HEK293 (cell line): ENCODE measurements around the gene PLK1.
"Not testable (repeated sequence)": the region's sequence is repeated elsewhere in the genome, so short reads cannot be mapped to it uniquely, and the experiment has no call there.

Experiments used
- CTCF ChIA-PET: fragments of 350-600 bp; formaldehyde crosslinking; extraction: SDS; loops from one replicate; lab custom pipeline; 2021; ENCODE audit warnings: antibody characterized with exemption; lab: Yijun Ruan, JAX
- POLR2A ChIA-PET: fragments of 300-600 bp; formaldehyde crosslinking; extraction: SDS; loops from one replicate; lab custom pipeline; 2020; ENCODE audit warnings: antibody characterized with exemption, inconsistent platforms; lab: Yijun Ruan, JAX
- H3K27ac ChIP-seq: fragments of 200-500 bp; sonication (Bioruptor generic); 2 replicates; pipeline ENCODE4 v1.5.1; 2014; ENCODE audit warnings: low read depth, low read length, control low read depth, inconsistent platforms; ENCODE audit errors: extremely low read depth
- H3K36me3 ChIP-seq, 2 experiments: fragments of 200-500 bp in 1 of 2; sonication (Bioruptor generic) in 1 of 2; 1 replicate in 1 of 2; 2 replicates in 1 of 2; pipeline ENCODE4 v1.5.1; 2014 to 2017; ENCODE audit warnings: inconsistent platforms in 2 of 2, low read length in 2 of 2; ENCODE audit not compliant: control insufficient read depth in 2 of 2, insufficient read depth in 1 of 2
- H3K4me1 ChIP-seq: fragments of 200-500 bp; sonication (Bioruptor generic); 2 replicates; pipeline ENCODE4 v1.5.1; 2014; ENCODE audit warnings: mild to moderate bottlenecking, low read length, inconsistent platforms; ENCODE audit not compliant: control insufficient read depth, insufficient read depth
- H3K4me3 ChIP-seq: 2 replicates; pipeline ENCODE4 v1.5.1; 2011; ENCODE audit warnings: low read depth, mild to moderate bottlenecking, control low read depth, low read length, moderate library complexity
- H3K9me3 ChIP-seq: fragments of 200-500 bp; sonication (Bioruptor generic); 2 replicates; pipeline ENCODE4 v1.5.1; 2014; ENCODE audit warnings: low read depth, low read length, inconsistent platforms; ENCODE audit not compliant: control insufficient read depth, insufficient read depth
- BCL11B ChIP-seq: fragments of 450-650 bp; formaldehyde crosslinking; IDR thresholded peaks from 2 replicates; pipeline ENCODE4 v1.5.1; 2016; ENCODE audit warnings: low read depth, missing biosample characterization, missing genetic modification characterization
- HOXD13 ChIP-seq: sonication (generic); formaldehyde crosslinking; IDR thresholded peaks from 2 replicates; pipeline ENCODE4 v1.8.0; 2022; ENCODE audit warnings: missing genetic modification reagents, borderline replicate concordance
- KLF1 ChIP-seq: fragments of 450-650 bp; formaldehyde crosslinking; IDR thresholded peaks from 2 replicates; pipeline ENCODE4 v1.5.1; 2016; ENCODE audit warnings: missing biosample characterization, missing genetic modification characterization
- KLF8 ChIP-seq: fragments of 450-650 bp; formaldehyde crosslinking; IDR thresholded peaks from 2 replicates; pipeline ENCODE4 v1.5.1; 2016; ENCODE audit warnings: missing biosample characterization, missing genetic modification characterization
- SP2 ChIP-seq: fragments of 450-650 bp; formaldehyde crosslinking; IDR thresholded peaks from 2 replicates; pipeline ENCODE4 v1.5.1; 2016; ENCODE audit warnings: missing biosample characterization, missing genetic modification characterization
- TRIM28 ChIP-seq: IDR thresholded peaks from 2 replicates; pipeline ENCODE4 v1.6.1; 2011; ENCODE audit warnings: low read length, control low read depth, borderline replicate concordance
- ZFHX2 ChIP-seq: fragments of 450-650 bp; formaldehyde crosslinking; conservative IDR thresholded peaks from 2 replicates; pipeline ENCODE4 v1.5.1; 2016; ENCODE audit warnings: missing biosample characterization, missing genetic modification characterization
- ZFP37 ChIP-seq: fragments of 450-650 bp; formaldehyde crosslinking; IDR thresholded peaks from 2 replicates; pipeline ENCODE4 v1.5.1; 2016; ENCODE audit warnings: missing biosample characterization, missing genetic modification characterization
- ZNF146 ChIP-seq: fragments of 450-650 bp; formaldehyde crosslinking; IDR thresholded peaks from 2 replicates; pipeline ENCODE4 v1.5.1; 2016; ENCODE audit warnings: missing biosample characterization, missing genetic modification characterization
- ZNF221 ChIP-seq: fragments of 450-650 bp; formaldehyde crosslinking; IDR thresholded peaks from 2 replicates; pipeline ENCODE4 v1.5.1; 2017; ENCODE audit warnings: missing biosample characterization, missing genetic modification characterization, borderline replicate concordance
- ZNF23 ChIP-seq: fragments of 450-650 bp; formaldehyde crosslinking; IDR thresholded peaks from 2 replicates; pipeline ENCODE4 v1.5.1; 2016; ENCODE audit warnings: missing biosample characterization, missing genetic modification characterization, borderline replicate concordance
- ZNF302 ChIP-seq: fragments of 450-650 bp; formaldehyde crosslinking; IDR thresholded peaks from 2 replicates; pipeline ENCODE4 v1.5.1; 2016; ENCODE audit warnings: missing biosample characterization, missing genetic modification characterization, low read depth
- ZNF350 ChIP-seq: fragments of 450-650 bp; formaldehyde crosslinking; IDR thresholded peaks from 2 replicates; pipeline ENCODE4 v1.5.0; 2017; ENCODE audit warnings: missing biosample characterization, mild to moderate bottlenecking, missing genetic modification characterization
- ZNF366 ChIP-seq: fragments of 450-650 bp; formaldehyde crosslinking; conservative IDR thresholded peaks from 2 replicates; pipeline ENCODE4 v1.5.1; 2016; ENCODE audit warnings: missing biosample characterization, missing genetic modification characterization
- ZNF513 ChIP-seq: fragments of 450-650 bp; IDR thresholded peaks from 2 replicates; pipeline ENCODE4 v1.5.1; 2018; ENCODE audit warnings: missing biosample characterization, missing genetic modification characterization
- ZNF518A ChIP-seq: fragments of 450-650 bp; formaldehyde crosslinking; conservative IDR thresholded peaks from 2 replicates; pipeline ENCODE4 v1.5.1; 2016; ENCODE audit warnings: low read depth, missing biosample characterization, missing genetic modification characterization
- ZNF549 ChIP-seq: fragments of 450-650 bp; IDR thresholded peaks from 2 replicates; pipeline ENCODE4 v1.5.1; 2018; ENCODE audit warnings: missing biosample characterization, missing genetic modification characterization, mild to moderate bottlenecking, inconsistent platforms, moderate library complexity
- ZNF621 ChIP-seq: fragments of 450-650 bp; formaldehyde crosslinking; IDR thresholded peaks from 2 replicates; pipeline ENCODE4 v1.5.1; 2017; ENCODE audit warnings: missing biosample characterization, missing genetic modification characterization
- ZNF670 ChIP-seq: fragments of 450-650 bp; formaldehyde crosslinking; IDR thresholded peaks from 2 replicates; pipeline ENCODE4 v1.5.1; 2016; ENCODE audit warnings: missing biosample characterization, missing genetic modification characterization, low read depth
- ZNF747 ChIP-seq: fragments of 450-650 bp; formaldehyde crosslinking; IDR thresholded peaks from 2 replicates; pipeline ENCODE4 v1.5.1; 2016; ENCODE audit warnings: missing biosample characterization, missing genetic modification characterization
- ZNF843 ChIP-seq: fragments of 450-650 bp; formaldehyde crosslinking; IDR thresholded peaks from 2 replicates; pipeline ENCODE4 v1.5.1; 2016; ENCODE audit warnings: missing biosample characterization, missing genetic modification characterization
- ZSCAN5A ChIP-seq: fragments of 450-650 bp; formaldehyde crosslinking; IDR thresholded peaks from 2 replicates; pipeline ENCODE4 v1.5.1; 2016; ENCODE audit warnings: missing biosample characterization, missing genetic modification characterization
- ZXDB ChIP-seq: fragments of 450-650 bp; formaldehyde crosslinking; IDR thresholded peaks from 2 replicates; pipeline ENCODE4 v1.5.1; 2016; ENCODE audit warnings: missing biosample characterization, missing genetic modification characterization
- TF ChIP-seq, protein P1 (sequence below): fragments of 450-650 bp; formaldehyde crosslinking; IDR thresholded peaks from 2 replicates; pipeline ENCODE4 v1.5.1; 2016; ENCODE audit warnings: missing biosample characterization, missing genetic modification characterization

Gene PLK1

DNA sequence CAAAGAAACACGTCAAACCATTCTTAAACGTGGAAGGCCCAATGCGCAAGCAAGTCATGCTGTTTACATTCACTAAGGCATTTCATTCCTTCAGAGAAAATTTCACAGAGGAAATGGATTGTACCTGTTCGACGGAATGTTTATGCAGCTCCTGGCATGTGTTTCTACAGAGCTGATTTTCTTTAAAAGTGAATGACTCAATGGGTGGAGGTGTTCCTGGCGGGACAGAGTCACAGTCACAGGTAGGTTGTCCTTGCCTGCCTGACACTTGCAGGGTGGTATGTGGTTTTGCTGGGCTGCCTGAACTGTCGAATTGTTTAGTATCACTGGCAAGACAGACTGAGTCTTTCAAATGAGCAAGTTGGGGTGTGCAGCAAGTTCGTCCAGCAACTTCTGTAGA lies 49.2 kb upstream of the PLK1 start:
- no peak overlapping the region for H3K4me3 ChIP-seq
- H3K4me1 ChIP-seq, result no peaks in the 10 kb centered on the region
- no peaks in the 10 kb centered on the region for H3K9me3 ChIP-seq
- ChIA-PET CTCF (interaction anchor here (2.3 kb wide), 1 partner anchor 33 kb away, joined by 5 read pairs; no protein-coding TSS in a partner anchor), POLR2A (interaction anchor here (0.6 kb wide), 1 partner anchor 22 kb away, joined by 3 read pairs; no protein-coding TSS in a partner anchor)
- no peak overlapping the region for H3K27ac ChIP-seq
- TF ChIP-seq ZNF747 (tag by site-specific recombination), result no peak
- no peak for TF ChIP-seq ZSCAN5A (tag by site-specific recombination)
- TF ChIP-seq, protein P1, sequence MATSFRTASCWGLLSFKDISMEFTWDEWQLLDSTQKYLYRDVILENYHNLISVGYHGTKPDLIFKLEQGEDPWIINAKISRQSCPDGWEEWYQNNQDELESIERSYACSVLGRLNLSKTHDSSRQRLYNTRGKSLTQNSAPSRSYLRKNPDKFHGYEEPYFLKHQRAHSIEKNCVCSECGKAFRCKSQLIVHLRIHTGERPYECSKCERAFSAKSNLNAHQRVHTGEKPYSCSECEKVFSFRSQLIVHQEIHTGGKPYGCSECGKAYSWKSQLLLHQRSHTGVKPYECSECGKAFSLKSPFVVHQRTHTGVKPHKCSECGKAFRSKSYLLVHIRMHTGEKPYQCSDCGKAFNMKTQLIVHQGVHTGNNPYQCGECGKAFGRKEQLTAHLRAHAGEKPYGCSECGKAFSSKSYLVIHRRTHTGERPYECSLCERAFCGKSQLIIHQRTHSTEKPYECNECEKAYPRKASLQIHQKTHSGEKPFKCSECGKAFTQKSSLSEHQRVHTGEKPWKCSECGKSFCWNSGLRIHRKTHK, result no peak
- no peak for TF ChIP-seq ZNF670 (tag by site-specific recombination)
- no peak for TF ChIP-seq ZNF350
- no peak for TF ChIP-seq SP2 (tag by site-specific recombination)
- TF ChIP-seq ZFP37 (tag by site-specific recombination), result no peak
- TF ChIP-seq ZFHX2 (tag by site-specific recombination), result no peak
- TF ChIP-seq ZNF366 (tag by site-specific recombination), result no peak
- no peak for TF ChIP-seq ZNF302 (tag by site-specific recombination)
- no peak for TF ChIP-seq KLF1 (tag by site-specific recombination)
- no peak for TF ChIP-seq ZNF23 (tag by site-specific recombination)
- TF ChIP-seq TRIM28, result no peak
- no peak for TF ChIP-seq KLF8
- TF ChIP-seq ZNF549 (tag by site-specific recombination), result no peak
- H3K36me3 ChIP-seq, result peaks cover 50 to 76% of the 10 kb centered on the region in 2 experiments

GRCh38 chr16:23631874-23632273 lies 46.8 kb upstream of the PLK1 start:
- H3K36me3 ChIP-seq, result peaks cover 42 to 76% of the 10 kb centered on the region in 2 experiments
- H3K9me3 ChIP-seq, H3K4me1 ChIP-seq, H3K27ac ChIP-seq, POLR2A ChIA-PET: not testable (repeated sequence)
- peak; percentile 85 for TF ChIP-seq ZNF146 (tag by site-specific recombination)
- TF ChIP-seq, all 188 proteins: peak for 1; not testable (repeated sequence) for 187
- H3K4me3 ChIP-seq, CTCF ChIA-PET: not testable (repeated sequence)

- ChIA-PET CTCF (interaction anchor here (0.6 kb wide), 1 partner anchor 27 kb away, joined by 3 read pairs; no protein-coding TSS in a partner anchor), POLR2A (no interaction called here)
- H3K27ac ChIP-seq, result no peak overlapping the region
- no peaks in the 10 kb centered on the region for H3K9me3 ChIP-seq
- H3K36me3 ChIP-seq, result peaks cover 41 to 76% of the 10 kb centered on the region in 2 experiments
- no peak overlapping the region for H3K4me3 ChIP-seq
- H3K4me1 ChIP-seq, result no peaks in the 10 kb centered on the region
- TF ChIP-seq ZNF843 (tag by site-specific recombination), result no peak
- TF ChIP-seq ZNF518A (tag by site-specific recombination), result peak; percentile 58; the same call in 1 of the 2 replicates
- TF ChIP-seq BCL11B (tag by site-specific recombination), result no peak
- TF ChIP-seq HOXD13 (CRISPR knock-in tag), result no peak
- peak; percentile 65 for TF ChIP-seq ZNF513
- TF ChIP-seq ZNF221 (tag by site-specific recombination), result no peak
- no peak for TF ChIP-seq ZNF621 (tag by site-specific recombination)
- peak; percentile 19; the same call in 1 of the 2 replicates for TF ChIP-seq ZXDB (tag by site-specific recombination)
Observed at GRCh38 chr16:23634461-23635036, 44.1 kb upstream of the PLK1 start.
